NCI-H82 treated with DMSO at 0.1 percent for 48 hours (cell line): ENCODE data around the gene DDI1.
"Not testable (repeated sequence)": the region's sequence is repeated elsewhere in the genome, so short reads cannot be mapped to it uniquely, and the experiment has no call there.

Source experiments
- DNase-seq: peaks from one replicate; lab custom pipeline; 2025; ENCODE audit not compliant: unreplicated experiment; lab: John Stamatoyannopoulos, UW

The DDI1 gene

GRCh38 chr11:104036995-104037394, 555 bp downstream of the DDI1 start:
- no peak for DNase-seq

DNA sequence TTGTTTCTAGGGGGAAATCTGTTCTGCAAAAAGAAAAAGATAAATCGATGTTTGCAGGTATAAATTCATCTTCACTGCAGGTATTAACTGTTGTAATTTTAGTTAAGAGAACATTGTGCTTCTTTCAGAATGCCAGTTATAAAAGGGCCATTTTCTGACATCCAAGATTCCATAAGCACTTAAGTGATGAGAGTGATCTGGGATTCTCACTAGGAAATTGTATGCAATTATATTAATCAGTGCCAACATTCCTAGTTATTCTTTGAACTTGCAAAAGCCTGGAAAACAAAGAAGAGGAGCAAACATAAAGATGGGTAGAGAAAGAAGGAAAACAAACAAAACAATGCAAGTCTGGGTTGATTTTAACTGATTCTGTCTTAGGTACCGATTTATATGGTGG, 5.4 kb downstream of the DDI1 start:
- no peak for DNase-seq

- peak; percentile 66 for DNase-seq
These were observed 6.7 kb downstream of the DDI1 start for GRCh38 chr11:104043142-104043541.

DNA sequence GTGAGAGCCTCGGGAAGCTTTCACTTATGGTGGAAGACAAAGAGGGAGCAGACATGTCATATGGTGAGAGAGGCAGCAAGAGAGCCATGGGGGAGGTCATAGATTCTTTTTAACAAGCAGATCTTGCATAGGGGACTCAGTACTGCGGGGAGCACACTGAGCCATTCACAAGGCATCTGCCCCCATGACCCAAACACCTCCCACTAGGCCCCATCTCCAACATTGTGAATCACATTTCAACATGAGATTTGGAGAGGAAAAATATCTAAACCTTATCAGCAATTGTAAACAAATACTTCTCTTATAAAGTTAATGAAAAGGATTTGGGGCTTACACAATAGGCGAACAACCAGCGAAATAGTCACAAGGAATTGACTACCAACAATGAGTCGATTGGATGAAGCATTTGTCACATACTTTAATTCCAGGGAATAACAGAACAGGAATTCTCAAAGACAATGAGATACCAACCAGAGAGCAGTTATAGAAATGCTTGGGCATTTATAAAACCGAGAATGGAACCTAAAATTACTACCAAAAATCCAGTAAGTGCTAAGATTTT, 7.3 kb downstream of the DDI1 start:
- DNase-seq: no peak

DNA sequence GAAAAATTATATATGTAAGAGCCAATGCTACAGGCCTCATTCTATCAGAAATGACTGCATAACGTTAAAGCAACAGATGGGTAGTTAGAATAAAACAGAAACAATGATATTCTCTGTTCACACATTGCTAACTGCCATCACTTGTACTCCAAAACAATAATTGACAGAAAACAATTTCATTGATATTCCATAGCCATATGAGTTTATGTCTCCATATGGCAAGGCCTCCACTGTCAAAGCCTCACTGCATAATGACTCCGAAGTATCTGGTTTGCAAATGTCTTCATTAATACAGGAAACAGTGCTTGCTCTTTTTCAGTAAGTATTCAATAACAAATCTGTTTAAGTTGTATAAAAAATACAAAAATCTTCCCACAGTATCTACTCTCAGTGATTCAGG, 9.9 kb downstream of the DDI1 start:
- DNase-seq: no peak

- not testable (repeated sequence) for DNase-seq
These were observed 10.4 kb downstream of the DDI1 start for GRCh38 chr11:104046858-104047257.

DNA sequence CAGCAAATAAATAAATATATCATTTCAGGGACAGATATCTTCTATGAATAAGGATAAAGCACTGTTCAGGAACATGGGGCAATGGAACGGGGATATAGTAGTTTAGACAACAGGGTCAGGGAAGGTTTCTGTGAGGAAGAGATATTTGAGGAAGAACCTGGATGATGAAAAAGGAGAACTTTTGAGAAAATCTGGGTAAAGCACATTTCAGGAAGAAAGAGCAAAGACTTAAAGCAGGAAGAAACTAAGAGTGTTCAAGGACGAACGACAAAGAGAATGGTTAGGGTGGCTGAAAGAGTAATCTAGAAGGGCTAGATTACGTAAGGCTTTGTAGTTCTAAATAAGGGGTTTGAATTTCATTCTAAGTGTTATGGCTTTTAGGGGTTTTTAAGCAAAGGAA, 12.7 kb downstream of the DDI1 start:
- DNase-seq: no peak

- DNase-seq: no peak
These were observed 15.3 kb downstream of the DDI1 start for GRCh38 chr11:104051778-104052177.

DNA sequence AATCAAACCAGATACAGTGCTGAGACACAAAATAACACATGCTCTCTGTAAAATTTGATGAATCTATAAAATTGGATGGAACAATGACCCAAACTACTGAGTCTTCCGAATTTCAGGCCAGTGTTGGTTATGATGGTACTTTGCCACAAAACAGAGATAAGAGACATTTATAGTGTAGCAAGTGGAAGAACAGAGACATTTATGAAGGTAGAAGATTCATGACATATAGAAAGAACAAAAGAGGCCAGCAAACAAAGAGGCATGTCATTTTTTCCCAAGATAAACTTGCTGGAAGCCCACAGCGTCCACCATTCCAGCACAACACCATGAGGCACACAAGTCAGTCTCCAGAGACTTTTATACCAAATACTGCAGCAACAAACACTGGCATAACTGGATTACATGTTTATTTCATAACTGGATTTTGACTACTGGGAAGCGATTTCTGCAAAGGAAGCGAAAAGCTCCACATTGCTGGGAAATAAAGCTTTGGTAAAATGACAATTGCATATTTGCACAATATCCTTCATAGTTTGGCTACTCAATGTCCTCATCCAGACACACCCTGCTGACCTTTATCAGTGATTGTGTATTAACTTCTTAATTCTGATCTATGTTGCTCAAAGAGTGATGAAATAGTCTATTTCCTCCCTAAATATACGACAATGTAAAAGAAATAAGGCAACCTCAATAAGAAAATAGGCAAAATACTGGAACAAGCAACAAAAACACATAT, 17.5 kb downstream of the DDI1 start:
- no peak for DNase-seq

DNA sequence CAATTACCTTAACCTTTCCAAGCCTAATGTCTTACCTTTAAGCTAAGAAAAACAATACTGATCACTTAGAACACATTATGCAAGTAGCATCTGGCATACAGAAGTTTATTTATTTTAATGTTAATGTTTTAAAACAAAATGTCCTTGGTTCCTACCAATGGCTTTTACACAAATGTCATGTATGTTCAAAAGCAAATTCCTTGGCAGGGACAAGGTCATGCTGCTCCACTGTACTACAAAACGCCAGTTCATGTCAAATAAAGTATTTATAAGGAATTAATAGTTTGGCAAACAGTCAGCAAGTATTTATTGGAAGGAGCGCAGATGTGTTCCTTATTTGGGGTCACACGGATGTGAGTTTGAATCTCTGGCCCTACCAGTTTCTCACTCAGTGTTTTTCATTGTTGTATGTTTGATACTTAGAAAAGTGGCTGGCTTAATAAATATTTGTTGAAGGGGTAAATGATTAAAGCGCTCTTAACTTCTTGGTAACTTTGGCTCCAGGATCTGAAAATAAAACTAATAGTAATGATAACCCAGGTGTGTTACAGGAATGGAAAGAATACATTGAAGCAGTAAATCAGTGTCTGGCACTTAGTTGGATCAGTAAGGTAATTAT, 18.6 kb downstream of the DDI1 start:
- DNase-seq: no peak

DNA sequence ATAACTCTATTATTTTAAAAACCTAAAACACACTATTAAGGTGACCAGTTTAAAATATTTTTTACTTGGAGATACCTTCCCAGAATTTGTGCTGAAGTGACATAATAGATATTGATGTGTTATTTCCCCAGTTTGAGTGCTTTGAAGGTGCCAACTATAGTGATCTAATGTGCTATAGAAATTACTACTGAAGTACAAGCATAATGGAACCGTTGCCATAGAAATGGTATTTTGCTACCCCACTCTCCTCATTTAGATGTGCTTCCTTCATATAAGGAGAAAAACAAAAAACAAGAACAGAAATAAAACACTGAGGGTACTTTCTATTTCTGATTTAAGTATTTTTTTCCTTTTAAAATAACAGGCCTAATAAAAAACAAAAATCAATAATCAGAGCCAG, 19.2 kb downstream of the DDI1 start:
- DNase-seq: no peak

DNA sequence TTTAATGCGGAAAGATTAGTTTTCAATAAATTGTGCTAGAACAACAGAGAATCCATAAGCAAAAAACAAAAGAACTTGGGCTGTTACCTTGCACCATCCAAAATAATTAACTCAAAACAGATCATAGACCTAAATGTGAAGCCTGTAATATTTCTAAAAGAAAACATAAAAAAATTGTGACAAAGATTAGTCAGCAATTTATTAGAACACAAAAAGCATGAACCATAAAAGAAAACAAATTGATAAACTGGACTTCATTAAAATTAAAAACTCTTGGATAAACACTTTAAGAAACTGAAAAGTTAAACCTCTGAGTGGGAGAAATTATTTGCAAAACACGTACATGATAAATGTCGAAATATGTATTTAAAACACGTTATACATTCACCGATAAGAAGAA, 21.5 kb downstream of the DDI1 start:
- DNase-seq: no peak

GRCh38 chr11:104058680-104059079, 22.2 kb downstream of the DDI1 start:
- DNase-seq: no peak

- no peak for DNase-seq
These were observed 23.8 kb downstream of the DDI1 start for GRCh38 chr11:104060004-104060794.

DNA sequence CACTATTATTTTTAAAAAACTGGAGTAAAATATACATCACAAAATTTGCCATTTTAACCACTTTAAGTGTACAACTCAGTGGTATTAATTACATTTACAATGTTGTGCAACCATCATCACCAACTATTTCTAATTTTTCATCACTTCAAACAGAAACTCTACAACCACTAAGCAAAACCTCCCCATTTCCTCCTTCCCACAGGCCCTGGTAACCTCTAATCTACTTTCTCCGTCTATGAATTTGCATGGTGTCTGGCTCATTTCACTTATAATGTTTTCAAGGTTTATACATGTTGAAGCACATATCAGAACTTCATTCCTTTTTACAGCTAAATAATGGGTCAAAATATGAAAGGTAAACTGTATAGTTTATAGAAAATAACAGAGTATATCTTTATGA, 24.4 kb downstream of the DDI1 start:
- DNase-seq: no peak

GRCh38 chr11:104061853-104062521, 25.5 kb downstream of the DDI1 start:
- no peak for DNase-seq

DNA sequence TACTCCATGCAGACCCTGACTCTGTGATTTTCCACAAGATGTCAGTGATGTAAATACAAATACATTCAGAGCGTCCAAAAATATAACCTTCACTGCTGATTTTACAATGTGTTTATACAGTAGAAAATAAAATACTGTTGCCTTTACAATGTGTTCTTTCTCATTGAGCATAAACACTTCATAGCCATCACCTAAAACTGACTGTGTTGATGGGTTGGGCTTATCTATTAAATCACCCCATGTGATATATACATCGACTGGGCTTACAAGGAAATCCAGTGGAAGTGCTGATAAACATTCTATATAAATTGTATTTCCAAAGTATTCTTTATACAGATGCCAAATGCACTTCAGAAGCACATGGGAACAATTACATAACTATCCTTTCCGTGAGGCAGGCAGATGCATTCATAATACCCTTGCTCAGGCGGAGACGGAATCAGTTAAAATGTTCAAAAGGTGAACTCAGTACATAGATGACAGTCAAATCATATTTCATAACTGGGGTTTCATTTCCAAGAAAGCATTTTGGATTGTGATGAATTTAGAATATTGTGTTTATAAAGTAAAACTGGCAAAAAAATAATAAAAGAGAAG, 27.7 kb downstream of the DDI1 start:
- no peak for DNase-seq

DNA sequence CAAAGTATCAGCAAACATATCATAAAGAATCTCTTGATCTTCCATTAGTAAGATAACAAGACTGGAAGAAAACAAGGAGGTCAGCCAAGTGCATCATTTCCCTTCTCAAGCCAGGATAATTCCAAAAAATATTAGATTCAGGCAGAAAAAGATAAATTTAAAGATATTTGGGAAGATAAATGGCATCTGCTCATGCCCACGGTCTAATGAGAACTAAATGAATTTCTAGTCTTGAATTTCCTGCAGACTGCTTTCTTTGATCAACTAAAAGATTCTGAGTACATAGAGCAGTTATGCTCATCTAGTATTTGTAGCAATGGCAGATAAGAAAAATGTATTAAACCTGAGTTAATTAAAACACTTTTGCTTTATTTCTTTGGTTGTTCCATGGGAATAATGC, 31.1 kb downstream of the DDI1 start:
- DNase-seq: no peak

GRCh38 chr11:104073950-104074705, 37.7 kb downstream of the DDI1 start:
- DNase-seq: peak; percentile 67

- no peak for DNase-seq
These were observed 38.7 kb downstream of the DDI1 start for GRCh38 chr11:104075091-104075490.
